ENCODE measurements around the gene TMEM52.

- TF ChIP-seq CTCF (IDR thresholded peaks at IDR 0.05; ENCODE audit: low read depth, low read length, missing input control) (no peak), JUND (IDR thresholded peaks at IDR 0.05) (no peak)
- TF ChIP-seq, protein P1, sequence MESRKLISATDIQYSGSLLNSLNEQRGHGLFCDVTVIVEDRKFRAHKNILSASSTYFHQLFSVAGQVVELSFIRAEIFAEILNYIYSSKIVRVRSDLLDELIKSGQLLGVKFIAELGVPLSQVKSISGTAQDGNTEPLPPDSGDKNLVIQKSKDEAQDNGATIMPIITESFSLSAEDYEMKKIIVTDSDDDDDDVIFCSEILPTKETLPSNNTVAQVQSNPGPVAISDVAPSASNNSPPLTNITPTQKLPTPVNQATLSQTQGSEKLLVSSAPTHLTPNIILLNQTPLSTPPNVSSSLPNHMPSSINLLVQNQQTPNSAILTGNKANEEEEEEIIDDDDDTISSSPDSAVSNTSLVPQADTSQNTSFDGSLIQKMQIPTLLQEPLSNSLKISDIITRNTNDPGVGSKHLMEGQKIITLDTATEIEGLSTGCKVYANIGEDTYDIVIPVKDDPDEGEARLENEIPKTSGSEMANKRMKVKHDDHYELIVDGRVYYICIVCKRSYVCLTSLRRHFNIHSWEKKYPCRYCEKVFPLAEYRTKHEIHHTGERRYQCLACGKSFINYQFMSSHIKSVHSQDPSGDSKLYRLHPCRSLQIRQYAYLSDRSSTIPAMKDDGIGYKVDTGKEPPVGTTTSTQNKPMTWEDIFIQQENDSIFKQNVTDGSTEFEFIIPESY (IDR thresholded peaks at IDR 0.05), result no peak
- TF ChIP-seq, protein P2, sequence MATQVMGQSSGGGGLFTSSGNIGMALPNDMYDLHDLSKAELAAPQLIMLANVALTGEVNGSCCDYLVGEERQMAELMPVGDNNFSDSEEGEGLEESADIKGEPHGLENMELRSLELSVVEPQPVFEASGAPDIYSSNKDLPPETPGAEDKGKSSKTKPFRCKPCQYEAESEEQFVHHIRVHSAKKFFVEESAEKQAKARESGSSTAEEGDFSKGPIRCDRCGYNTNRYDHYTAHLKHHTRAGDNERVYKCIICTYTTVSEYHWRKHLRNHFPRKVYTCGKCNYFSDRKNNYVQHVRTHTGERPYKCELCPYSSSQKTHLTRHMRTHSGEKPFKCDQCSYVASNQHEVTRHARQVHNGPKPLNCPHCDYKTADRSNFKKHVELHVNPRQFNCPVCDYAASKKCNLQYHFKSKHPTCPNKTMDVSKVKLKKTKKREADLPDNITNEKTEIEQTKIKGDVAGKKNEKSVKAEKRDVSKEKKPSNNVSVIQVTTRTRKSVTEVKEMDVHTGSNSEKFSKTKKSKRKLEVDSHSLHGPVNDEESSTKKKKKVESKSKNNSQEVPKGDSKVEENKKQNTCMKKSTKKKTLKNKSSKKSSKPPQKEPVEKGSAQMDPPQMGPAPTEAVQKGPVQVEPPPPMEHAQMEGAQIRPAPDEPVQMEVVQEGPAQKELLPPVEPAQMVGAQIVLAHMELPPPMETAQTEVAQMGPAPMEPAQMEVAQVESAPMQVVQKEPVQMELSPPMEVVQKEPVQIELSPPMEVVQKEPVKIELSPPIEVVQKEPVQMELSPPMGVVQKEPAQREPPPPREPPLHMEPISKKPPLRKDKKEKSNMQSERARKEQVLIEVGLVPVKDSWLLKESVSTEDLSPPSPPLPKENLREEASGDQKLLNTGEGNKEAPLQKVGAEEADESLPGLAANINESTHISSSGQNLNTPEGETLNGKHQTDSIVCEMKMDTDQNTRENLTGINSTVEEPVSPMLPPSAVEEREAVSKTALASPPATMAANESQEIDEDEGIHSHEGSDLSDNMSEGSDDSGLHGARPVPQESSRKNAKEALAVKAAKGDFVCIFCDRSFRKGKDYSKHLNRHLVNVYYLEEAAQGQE (IDR thresholded peaks at IDR 0.05), result no peak
These were observed 39.1 kb downstream of the TMEM52 start for GRCh38 chr1:1879942-1880341.
